Measurements from ENCODE around the gene ADAMTS2. TPM values are rescaled to one million over a fixed set of nuclear protein-coding genes. Genes with fewer than 3 reads are reported as not detected.

ADAMTS2 gene
- total RNA-seq: 0.68 and 6.1 TPM in 2 replicates

DNA sequence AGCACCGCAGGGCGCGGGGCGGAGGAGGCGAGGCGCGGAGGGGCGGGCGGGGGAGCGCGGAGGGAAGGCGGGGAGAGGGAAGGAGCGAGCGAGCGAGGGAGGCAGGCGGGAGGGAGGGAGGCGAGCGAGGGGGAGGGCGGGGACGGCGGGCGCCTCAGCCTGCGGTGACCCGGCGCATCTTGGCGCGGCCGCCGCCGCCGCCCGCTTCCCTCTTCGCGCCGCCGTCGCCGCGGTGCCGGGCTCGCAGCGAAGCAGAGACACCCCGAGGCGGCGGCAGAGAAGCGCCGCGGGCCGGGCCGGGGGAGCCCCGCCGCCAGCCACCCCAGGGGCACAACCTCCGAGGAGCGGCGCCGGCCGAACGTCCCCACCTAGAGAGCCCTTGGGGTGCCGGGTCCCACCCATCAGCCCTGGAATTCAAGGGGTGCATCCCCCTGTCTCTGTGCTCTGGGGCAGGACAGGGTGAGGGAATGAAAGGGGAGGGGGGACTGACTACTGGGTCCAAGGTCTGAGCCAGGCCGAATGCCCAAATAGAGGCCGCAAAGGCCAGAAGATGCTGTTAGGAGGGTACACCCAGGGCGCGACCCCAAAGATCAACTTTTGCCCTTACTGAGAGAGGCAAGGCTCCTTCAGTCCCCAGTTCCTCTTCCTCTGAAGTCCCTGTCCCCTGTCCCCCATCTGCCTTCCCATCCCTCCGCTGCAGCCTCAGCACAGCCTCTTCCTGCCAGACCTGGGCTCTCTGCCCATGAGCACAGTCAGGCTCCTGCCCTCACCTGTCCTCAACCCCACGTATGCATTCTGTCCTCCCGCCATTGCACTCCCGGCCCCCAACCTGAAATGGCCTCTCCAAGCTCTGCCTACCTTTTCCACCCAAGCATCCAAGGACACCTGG is at the start of gene ADAMTS2:
Gene ADAMTS2 (minus strand): TSS at position 29 of the 889 bp plus-strand sequence. CDS start 133 bp downstream, outside the sequence.
- no peak for DNase-seq (ENCODE audit: extremely low read depth, low read depth, low spot score)

DNA sequence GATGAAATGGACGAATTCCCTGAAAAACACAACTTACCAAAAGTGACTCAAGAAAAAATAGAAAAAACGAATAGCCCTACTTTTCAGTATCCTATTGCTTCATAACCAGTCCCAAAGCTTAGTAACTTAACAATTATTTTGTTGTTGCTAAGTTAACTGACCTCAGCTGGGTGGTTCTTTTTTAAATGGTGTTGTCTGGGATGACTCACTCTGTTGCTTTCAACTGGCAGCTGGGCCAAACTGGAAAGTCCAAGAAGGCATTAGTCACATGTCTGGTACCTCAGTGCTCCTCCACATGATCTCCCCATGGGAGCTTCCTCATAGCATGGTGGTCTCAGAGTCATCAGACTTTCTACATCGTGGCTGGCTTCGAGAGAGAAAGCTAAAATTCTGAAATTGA is 47.8 kb upstream of the ADAMTS2 start:
- no peak for DNase-seq (ENCODE audit: extremely low read depth, low read depth, low spot score)

DNA sequence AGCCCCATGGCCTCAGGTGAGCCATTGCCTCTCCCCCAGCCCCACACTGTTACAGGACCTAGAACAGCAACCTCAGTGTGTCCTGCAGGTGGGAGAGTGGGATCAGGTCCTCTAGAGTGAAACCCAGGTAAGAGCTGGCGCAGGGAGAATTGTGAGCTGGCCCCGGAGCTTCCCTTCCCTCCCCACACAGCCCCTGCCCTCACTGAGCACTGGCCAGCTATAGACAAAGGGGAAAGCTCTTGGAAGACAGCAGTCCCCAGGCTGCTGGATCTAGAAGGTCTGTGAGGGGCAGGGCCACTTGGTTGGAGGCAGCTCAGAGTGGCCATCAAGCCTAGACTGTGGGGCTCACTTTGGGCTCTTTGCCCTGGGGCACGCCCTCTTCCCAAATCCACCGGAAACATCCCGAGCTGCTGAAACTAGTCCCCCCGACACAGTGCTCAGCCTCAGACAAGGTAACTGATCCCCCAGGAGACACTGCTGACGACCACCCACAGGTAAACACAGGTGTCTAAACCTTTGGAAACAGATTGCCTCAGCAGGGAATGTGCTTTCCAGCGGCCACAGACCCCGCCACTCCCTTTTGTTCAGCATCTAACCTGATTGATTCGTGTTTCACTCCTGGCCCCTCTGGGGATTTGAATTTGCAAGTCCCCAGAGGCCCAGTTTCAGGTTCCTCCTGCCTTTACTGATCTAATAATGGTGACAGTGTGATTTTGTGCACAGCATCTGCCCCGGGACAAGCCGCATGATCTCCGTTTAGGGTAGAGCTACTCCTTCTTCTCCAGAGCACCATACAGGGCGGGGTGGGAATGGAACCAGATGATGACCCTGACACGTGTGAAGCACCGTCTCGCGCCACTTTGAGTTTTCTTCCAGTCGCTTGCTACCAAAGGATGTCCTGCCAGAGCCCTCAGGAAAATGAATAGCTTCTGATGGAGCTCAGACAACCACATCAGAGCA is 42.2 kb upstream of the ADAMTS2 start:
- DNase-seq (ENCODE audit: extremely low read depth, low read depth, low spot score): no peak

DNA sequence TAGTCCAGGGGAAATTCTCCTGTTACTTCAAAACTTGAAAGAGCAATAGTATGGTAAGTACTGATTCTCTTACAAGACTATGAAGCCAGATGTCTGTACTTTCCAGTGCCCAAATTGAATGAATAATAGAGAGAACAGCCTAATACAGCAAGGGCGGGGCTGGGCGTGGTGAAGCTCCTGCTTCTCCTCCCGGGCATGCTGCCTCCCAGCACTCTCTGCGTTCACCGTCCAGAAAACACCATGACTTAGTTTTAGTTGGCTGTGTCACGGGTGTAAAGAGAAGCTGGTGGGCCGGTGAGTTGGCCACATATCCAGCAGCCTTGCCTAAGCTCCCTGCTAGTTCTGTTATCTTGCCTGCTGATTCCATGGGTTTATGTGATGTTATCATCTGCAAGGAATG is 40.7 kb upstream of the ADAMTS2 start:
- no peak for DNase-seq (ENCODE audit: extremely low read depth, low read depth, low spot score)

DNA sequence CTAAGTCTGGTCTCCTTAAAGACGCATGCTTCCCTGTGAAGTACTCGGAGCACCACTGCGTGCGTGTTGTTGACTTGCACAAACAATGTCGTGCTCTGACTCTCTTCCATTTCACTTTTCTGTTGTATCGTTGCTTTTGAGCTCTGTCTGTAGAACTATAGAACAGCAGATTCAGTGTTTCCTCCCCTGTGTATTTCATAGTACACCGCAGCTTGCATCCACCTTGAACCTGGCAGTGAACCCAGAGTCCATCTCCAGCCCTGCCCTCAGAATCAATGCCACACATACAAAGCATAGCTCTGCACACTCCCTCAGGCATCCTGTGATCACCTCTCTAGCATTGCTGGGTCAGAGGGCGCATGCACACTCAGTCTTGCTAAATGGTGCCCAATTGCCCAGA is 37.2 kb upstream of the ADAMTS2 start:
- DNase-seq (ENCODE audit: extremely low read depth, low read depth, low spot score): no peak

DNA sequence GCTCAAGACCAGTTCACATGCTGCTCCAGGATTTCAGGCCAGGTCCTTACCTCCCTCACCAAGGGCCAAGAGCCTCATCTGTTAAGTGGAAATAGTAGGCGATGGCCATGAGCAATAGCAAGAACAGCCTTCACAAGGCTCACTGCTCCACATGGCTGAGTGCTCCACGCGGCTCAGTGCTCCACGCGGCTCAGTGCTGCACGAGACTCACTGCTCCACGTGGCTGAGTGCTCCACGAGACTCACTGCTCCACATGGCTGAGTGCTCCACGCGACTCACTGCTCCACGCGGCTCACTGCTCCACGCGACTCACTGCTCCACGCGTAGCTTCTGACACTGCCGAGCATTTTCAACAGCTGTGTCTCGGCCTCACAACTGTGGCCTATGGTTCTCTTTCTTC is 36.4 kb upstream of the ADAMTS2 start:
- no peak for DNase-seq (ENCODE audit: extremely low read depth, low read depth, low spot score)

DNA sequence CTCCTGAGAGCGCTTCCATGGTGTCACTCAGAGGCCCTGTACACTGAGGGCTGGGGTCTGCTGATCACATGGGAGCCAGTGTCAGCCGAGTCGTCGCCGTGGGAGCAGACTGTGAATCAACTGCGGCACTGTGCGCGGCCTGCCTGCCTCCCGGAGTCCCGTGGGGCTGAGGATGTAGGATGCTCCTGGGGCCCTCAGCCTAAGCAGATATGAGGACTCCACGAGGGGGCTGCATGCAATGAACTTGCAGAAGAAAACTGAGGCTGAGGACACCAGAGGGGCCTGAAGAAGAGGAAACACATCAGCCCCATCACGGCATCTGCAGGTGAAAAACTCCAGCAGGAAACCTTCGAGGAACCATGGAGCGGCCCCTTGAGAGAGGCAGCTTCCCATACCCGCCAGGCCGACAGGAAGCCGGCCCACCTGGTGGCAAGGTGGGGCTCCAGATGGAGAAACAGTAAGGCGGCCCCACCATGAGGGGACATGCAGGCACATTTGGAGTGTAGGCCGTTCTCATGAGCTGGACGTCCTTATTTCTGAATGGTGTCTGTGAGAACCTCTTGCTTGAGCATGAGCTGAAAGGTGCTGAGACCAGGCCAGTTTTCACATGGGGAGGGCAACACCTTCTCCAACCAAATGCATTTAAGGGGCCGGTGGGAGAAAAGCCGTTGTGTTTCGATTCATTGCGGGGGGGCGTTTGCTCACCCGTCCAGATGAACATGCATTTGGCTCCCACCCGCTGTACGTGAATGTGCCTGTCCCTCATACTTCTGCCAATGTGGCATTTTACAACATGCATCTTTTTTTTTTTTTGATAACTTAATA is 35.2 kb upstream of the ADAMTS2 start:
- DNase-seq (ENCODE audit: extremely low read depth, low read depth, low spot score): no peak

DNA sequence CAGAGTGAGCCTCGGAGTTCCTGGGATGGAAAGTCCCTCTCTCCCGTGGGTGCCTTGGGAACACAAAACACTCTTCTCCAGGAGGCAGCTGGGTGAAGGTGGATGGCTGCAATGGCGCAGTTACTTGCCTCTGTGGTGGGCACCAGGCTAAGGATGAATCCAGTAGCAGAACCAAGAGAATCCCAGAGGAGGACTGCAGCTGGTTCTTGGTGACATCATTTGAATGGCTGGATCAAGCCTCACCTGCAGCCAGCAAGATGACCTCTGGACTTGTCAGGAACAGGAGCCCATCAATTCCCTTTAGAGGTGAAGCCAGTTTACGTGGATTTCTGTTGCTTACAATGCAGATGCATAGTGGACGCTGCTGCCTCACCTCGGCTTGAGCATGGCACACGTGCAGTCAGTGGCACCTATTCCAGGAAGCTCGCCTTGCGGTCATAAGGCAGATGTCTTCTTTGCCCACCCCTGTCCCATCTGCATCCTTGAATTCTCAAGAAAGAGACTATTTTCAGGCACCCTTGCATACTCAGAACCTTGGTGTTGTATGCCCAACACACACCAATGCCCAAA is 34.1 kb upstream of the ADAMTS2 start:
- no peak for DNase-seq (ENCODE audit: extremely low read depth, low read depth, low spot score)

DNA sequence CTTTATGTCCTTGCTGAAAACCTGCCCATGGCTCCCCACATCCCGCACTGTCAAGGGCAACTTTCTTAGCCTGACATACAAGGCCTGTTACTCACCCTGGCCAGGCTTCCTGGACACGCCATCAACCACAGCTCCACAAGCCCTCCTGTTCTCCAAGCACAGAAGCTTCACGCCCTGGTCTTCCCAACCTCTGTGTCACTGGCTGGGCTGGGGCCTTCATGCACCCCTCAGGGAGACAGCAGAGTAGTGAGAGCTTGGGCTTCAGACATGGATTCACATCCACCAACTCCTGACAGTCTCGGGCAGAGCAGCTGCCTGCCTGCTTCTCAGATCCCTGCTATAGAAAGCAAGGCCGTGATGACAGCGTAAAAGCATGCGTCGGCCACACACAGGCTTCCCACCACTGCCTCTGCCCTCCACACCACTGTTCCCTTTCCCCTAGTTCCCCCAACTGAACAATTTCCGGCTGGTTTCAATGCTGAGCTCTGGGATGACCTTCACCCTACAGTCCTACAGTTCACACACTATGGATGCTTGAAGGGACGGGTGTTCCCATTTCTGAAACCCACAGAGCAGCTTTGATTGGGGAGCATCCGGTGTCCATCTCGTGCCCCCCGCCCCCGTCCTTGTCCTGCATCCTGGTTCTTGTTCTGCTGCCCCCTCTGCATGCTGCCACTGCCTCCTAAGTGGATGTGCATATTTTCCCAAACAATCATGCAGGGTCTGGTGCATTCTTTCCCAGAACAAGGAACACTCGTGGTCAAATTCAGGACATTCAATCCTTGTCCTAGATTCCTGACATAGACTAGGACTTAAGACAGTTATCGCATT is 33.4 kb upstream of the ADAMTS2 start:
- no peak for DNase-seq (ENCODE audit: extremely low read depth, low read depth, low spot score)

DNA sequence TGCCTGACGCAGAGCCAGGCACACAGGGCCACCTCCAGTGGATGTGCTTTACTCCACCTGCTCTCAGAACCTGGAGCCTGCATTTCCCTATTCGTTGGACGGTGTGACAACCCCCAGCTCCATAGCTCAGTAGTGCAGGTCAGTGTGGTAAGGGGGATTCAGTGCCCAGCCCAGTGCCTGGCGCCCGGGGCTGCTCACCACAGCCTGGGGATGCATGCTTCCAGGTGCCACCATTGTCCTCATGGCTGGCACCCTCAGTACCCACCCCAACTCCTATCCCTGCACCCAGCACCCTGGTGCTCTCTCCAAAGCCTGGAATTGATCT is 32.8 kb upstream of the ADAMTS2 start:
- no peak for DNase-seq (ENCODE audit: extremely low read depth, low read depth, low spot score)

DNA sequence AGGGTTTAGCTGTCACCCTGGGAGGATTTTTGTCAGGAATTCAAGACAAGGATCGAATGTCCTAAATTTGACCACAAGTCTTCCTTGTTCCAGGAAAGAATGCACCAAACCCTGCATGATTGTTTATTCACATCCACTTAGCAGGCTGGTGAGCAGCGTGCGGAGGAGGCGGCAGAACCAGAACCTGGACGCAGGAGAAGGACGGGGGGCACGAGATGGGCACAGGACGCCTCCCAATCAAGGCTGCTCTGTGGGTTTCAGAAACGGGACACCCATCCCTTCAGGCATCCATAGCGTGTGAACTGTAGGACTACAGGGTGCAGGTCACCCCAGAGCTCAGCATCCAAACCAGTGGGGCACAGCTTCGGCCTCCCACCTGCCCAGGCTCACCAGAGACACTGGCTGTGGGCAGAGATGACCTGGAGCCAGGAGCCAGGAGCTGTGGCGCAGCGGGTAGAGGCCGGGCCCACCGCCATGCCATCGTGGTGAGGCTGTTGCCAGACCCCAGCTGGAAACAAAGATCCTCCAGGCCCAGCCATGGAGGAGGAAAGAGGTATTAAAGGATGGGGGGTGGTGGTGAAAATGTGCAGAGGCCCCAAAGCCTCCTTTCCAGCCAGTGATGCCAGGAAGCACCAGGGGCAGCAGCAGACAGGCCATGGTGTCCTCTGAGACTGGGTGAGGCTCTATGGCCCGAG is 32.3 kb upstream of the ADAMTS2 start:
- DNase-seq (ENCODE audit: extremely low read depth, low read depth, low spot score): no peak

DNA sequence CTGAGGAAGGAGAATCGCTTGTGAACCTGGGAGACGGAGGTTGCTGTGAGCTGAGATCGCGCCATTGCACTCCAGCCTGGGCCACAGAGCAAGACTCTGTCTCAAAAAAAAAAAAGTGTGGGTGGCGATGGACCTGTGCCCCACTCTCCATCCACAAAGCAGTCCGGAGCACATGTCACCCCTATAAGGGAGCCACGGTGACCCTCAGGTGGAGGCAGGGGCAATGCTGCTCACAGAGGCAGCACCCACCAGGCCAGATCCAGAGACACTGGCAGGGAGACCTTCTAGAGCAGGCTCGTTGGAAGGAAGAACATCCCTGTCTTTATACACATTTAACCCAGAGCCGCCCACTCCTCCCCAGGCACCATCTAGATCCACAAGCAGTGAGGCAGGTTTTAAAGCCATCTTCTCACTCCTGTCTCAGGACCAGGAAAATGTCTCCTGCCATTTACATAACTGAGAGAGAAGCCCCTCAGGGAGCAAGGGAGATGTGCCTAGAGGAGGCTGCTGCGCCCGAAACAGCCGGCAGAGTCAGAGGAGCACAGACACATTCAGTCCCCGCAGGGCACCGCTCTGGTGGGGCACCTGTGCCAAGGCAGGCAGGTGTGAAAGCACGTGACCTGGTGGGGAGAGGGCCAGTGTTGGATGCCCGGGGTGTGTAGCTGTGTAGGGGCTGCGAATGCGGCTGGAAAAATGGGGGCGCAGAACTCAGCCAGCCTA is 31.6 kb upstream of the ADAMTS2 start:
- no peak for DNase-seq (ENCODE audit: extremely low read depth, low read depth, low spot score)

DNA sequence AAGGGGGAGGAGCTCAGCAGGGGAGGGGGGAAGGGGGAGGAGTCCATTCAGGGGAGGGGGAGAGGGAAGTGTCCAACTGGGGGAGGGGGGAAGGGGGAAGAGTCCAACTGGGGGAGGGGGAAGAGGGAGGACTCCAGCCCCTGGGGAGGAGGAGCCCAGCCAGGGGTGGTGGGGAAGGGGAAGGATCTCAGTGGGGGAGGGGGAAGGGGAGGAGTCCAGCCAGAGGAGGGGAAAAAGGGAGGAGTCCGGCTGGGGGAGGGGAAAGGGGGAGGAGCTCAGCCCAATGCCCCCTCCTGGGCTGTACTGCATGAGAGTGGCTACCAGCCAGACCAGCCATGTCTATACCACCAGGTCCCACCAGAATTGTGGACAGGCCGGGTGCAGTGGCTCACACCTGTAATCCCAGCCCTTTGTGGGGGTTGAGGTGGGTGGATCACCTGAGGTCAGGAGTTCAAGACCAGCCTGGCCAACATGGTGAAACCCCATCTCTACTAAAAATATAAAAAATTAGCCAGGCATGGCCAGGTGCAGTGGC is 30.6 kb upstream of the ADAMTS2 start:
- DNase-seq (ENCODE audit: extremely low read depth, low read depth, low spot score): no peak

DNA sequence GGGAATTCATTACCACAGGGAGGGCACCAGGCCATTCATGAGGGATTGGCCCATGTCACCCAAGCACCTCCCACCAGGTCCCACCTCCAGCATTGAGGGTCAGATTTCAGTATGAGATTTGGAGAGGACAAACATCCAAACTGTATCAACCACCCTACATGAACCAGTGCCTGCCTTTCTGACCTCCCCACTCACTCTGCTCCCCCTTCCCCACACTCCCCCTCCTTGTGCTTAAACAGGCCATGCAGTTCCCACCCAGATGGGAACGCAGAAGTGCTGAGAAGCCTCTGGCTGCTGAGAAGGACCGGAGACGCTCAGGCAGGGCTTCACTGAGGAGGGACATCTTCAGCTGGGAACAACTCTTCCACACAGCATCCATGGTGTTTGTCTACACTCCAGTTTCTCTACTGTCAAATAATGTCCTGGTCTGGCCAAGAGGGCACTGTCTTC is 30.0 kb upstream of the ADAMTS2 start:
- no peak for DNase-seq (ENCODE audit: extremely low read depth, low read depth, low spot score)

DNA sequence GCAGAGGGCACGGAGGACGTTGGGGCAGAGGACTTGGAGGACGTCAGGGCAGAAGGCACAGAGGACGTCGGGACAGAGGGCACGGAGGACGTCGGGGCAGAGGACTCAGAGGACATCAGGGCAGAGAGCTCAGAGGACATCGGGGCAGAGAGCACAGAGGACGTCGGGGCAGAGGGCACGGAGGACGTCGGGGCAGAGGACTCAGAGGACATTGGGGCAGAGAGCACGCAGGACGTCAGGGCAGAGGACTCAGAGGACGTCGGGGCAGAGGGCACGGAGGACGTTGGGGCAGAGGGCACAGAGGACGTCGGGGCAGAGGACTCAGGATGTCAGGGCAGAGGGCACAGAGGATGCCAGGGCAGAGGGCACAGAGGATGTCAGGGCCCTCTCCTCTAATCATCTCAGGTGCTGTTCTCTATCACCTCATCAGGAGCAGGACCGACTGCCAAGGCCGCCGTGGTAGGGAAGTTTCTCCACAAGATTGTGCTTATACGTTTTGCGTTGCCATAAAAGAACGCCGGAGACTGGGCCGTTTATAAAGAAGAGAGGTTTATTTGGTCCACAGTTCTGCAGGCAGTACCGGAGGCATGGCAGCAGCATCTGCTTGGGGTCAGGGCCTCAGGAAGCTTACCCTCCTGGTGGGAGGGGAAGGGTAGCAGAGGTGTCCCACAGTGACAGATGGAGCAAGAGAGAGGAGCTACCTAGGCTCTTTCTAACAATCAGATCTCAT is 29.4 kb upstream of the ADAMTS2 start:
- no peak for DNase-seq (ENCODE audit: extremely low read depth, low read depth, low spot score)

DNA sequence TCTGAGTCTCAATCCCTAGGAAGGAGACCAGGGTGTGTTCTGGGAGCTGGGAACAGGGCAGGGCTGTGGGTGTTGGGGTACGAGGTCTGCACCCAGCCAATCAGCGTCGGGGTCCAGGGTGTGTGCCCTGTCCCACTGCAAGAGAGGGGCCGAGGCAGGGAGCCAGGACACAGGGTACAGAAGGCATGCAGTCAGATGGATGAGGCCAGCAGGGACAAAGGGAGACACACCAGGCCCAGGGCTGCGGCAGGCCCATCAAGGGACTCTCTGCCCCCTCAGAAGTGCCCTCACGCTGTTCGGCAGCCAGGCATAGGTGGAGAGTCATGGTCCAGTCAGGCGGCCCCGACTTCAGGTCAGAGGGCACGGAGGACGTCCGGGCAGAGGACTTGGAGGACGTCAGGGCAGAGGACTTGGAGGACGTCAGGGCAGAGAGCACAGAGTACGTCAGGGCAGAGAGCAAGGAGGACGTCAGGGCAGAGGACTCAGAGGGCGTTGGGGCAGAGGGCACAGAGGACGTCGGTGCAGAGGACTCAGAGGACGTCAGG is 28.8 kb upstream of the ADAMTS2 start:
- DNase-seq (ENCODE audit: extremely low read depth, low read depth, low spot score): no peak
